AG09309 (cell line): ENCODE results near the gene SCD5.
A peak's percentile ranks its signal among the peaks of the same experiment; 100 is the strongest.

Experiments used
- DNase-seq: peaks from one replicate; pipeline ENCODE4 v3.0.0-alpha.2; 2010; ENCODE audit warnings: low read depth
- H3K4me3 ChIP-seq: 2 replicates; pipeline ENCODE4 v1.5.1; 2011; ENCODE audit warnings: mild to moderate bottlenecking, low read depth, low read length, moderate library complexity; ENCODE audit not compliant: control insufficient read depth
- CTCF ChIP-seq: IDR thresholded peaks from 2 replicates; pipeline ENCODE4 v1.5.1; 2011; ENCODE audit warnings: mild to moderate bottlenecking, low read depth, low read length, inconsistent platforms; ENCODE audit not compliant: insufficient read depth, control insufficient read depth; ENCODE audit errors: missing control alignments

The SCD5 gene

GRCh38 chr4:82620126-82620735, 178.4 kb downstream of the SCD5 start:
- H3K4me3 ChIP-seq = no peak overlapping the region
- TF ChIP-seq CTCF = no peak
- DNase-seq = no peak

GRCh38 chr4:82618103-82618720, 180.4 kb downstream of the SCD5 start:
- no peak overlapping the region for H3K4me3 ChIP-seq
- peak; percentile 50 for DNase-seq
- TF ChIP-seq CTCF = no peak

GRCh38 chr4:82614838-82615449, 183.7 kb downstream of the SCD5 start:
- no peak for TF ChIP-seq CTCF
- no peak overlapping the region for H3K4me3 ChIP-seq
- DNase-seq = no peak

- TF ChIP-seq CTCF = no peak
- no peak overlapping the region for H3K4me3 ChIP-seq
Measured at GRCh38 chr4:82613121-82613520, 185.5 kb downstream of the SCD5 start.

GRCh38 chr4:82611982-82612381, 186.6 kb downstream of the SCD5 start:
- DNase-seq = no peak
- no peak overlapping the region for H3K4me3 ChIP-seq
- no peak for TF ChIP-seq CTCF

More at GRCh38 chr4:82613121-82613520, 185.5 kb downstream of the SCD5 start:
- no peak for DNase-seq

GRCh38 chr4:82611527-82611926, 187.1 kb downstream of the SCD5 start:
- no peak overlapping the region for H3K4me3 ChIP-seq
- TF ChIP-seq CTCF = no peak
- no peak for DNase-seq
